Neural progenitor cell (in vitro differentiated cells): ENCODE results near the gene CIB4.

Experiments used
- CTCF ChIP-seq: fragments of 200-600 bp; sonication (generic); IDR thresholded peaks from 2 replicates; pipeline ENCODE4 v1.5.1; 2017; ENCODE audit warnings: antibody characterized with exemption, mild to moderate bottlenecking
- EZH2 ChIP-seq: fragments of 200-600 bp; sonication (generic); IDR thresholded peaks from 2 replicates; pipeline ENCODE4 v1.6.1; 2017; ENCODE audit warnings: antibody characterized with exemption, mild to moderate bottlenecking, moderate library complexity

GRCh38 chr2:26561918-26562810 lies 79.0 kb downstream of the CIB4 start:
- TF ChIP-seq EZH2 (no peak), CTCF (no peak)
